K562 (cell line): ENCODE data around the gene TYW1. TPM values are rescaled to one million over a fixed set of nuclear protein-coding genes. Genes with fewer than 3 reads are reported as not detected.
A peak's percentile ranks its signal among the peaks of the same experiment; 100 is the strongest.

Experiments
- ATAC-seq: fragments of 200-7000 bp; cut with Tn5 transposase; 3 replicates; pipeline ENCODE4 v1.9.1; 2020; ENCODE audit warnings: moderate library complexity
- BruUV-seq: library from RNA; stranded (reverse); fragments of 400-500 nt; replicated peaks from 2 replicates; lab custom pipeline; 2021; lab: Mats Ljungman, UMichigan
- CTCF ChIA-PET: fragments of 300-600 bp; formaldehyde crosslinking; extraction: SDS; loops from one replicate; lab custom pipeline; 2021; ENCODE audit warnings: low intra/inter-chr PET ratio; lab: Yijun Ruan, JAX
- POLR2A ChIA-PET: fragments of 300-600, 350-650 bp; sonication (Branson Sonifier 250); formaldehyde crosslinking; extraction: SDS; loops from one replicate; lab custom pipeline; 2021; ENCODE audit warnings: antibody characterized with exemption, inconsistent platforms; lab: Yijun Ruan, JAX
- DNase-seq, 4 experiments: peaks; one replicate each; pipeline versions ENCODE4 v3.0.0 to v3.0.0-alpha.2; 2011 to 2018; ENCODE audit warnings: low spot score in 3 of 4, mixed read lengths in 3 of 4; ENCODE audit errors: extremely low read depth in 1 of 4
- FAIRE-seq: peaks from 2 replicates; lab custom pipeline; 2011; peaks lifted over from hg19 to GRCh38; lab: Jason Lieb, UNC
- H2AFZ ChIP-seq: 2 replicates; pipeline ENCODE4 v1.6.0; 2011; ENCODE audit warnings: low read depth, low read length, control low read depth, inconsistent platforms
- H3K27ac ChIP-seq: fragments of 200-600 bp; 3 replicates; pipeline ENCODE4 v1.8.0; 2011; ENCODE audit warnings: low read depth, mild to moderate bottlenecking, control low read depth, inconsistent platforms, low read length, moderate library complexity, mixed read lengths; ENCODE audit errors: extremely low read depth
- H3K27me3 ChIP-seq, 2 experiments: fragments of 300-600 bp in 1 of 2; 2 replicates in 1 of 2; 3 replicates in 1 of 2; pipeline versions ENCODE4 v1.6.0 to v1.8.0; 2011; ENCODE audit warnings: inconsistent platforms in 2 of 2, low read length in 2 of 2, mild to moderate bottlenecking in 1 of 2, mixed read lengths in 1 of 2, moderate library complexity in 1 of 2; ENCODE audit not compliant: control insufficient read depth in 2 of 2, insufficient read depth in 2 of 2
- H3K36me3 ChIP-seq: fragments of 300-600 bp; 3 replicates; pipeline ENCODE4 v1.8.0; 2011; ENCODE audit warnings: mild to moderate bottlenecking, low read length, inconsistent platforms; ENCODE audit not compliant: control insufficient read depth, insufficient read depth
- H3K4me1 ChIP-seq, 2 experiments: fragments of 200-600 bp in 1 of 2; replicated peaks in 1 of 2; 2 replicates in 1 of 2; 3 replicates in 1 of 2; pipeline versions ENCODE4 v1.5.1 to v1.8.0; 2011; ENCODE audit warnings: inconsistent platforms in 2 of 2, low read length in 2 of 2, mild to moderate bottlenecking in 1 of 2, mixed read lengths in 1 of 2, moderate library complexity in 1 of 2; ENCODE audit not compliant: control insufficient read depth in 2 of 2, insufficient read depth in 2 of 2
- H3K4me2 ChIP-seq: 2 replicates; pipeline ENCODE4 v1.6.1; 2011; ENCODE audit warnings: low read length, control low read depth, inconsistent platforms, mixed read lengths; ENCODE audit not compliant: insufficient read depth
- H3K4me3 ChIP-seq: fragments of 200-600 bp; sonication (generic), shearing (Covaris generic); 2 replicates; pipeline ENCODE4 v1.5.1; 2016; ENCODE audit warnings: control low read depth, inconsistent platforms
- H3K79me2 ChIP-seq: fragments of 200-600 bp; 3 replicates; pipeline ENCODE4 v1.8.0; 2011; ENCODE audit warnings: low read length, inconsistent platforms; ENCODE audit not compliant: control insufficient read depth, insufficient read depth
- H3K9ac ChIP-seq, 2 experiments: 2 replicates each; pipeline versions ENCODE4 v1.6.0 to v1.6.1; 2011; ENCODE audit warnings: low read depth in 2 of 2, low read length in 2 of 2, control low read depth in 1 of 2, inconsistent platforms in 1 of 2, mild to moderate bottlenecking in 1 of 2, mixed read lengths in 1 of 2; ENCODE audit not compliant: insufficient read depth in 1 of 2
- H3K9me1 ChIP-seq: one replicate; pipeline ENCODE4 v1.6.0; 2011; ENCODE audit warnings: inconsistent platforms, mild to moderate bottlenecking, low read length, moderate library complexity; ENCODE audit not compliant: control insufficient read depth, insufficient read depth
- H3K9me3 ChIP-seq: replicated peaks from 2 replicates; pipeline ENCODE4 v1.5.1; 2011; ENCODE audit warnings: low read depth, low read length, inconsistent platforms; ENCODE audit not compliant: control insufficient read depth, insufficient read depth
- H4K20me1 ChIP-seq: replicated peaks from 2 replicates; pipeline ENCODE4 v1.6.1; 2011; ENCODE audit warnings: low read length, inconsistent platforms, mixed read lengths; ENCODE audit not compliant: control insufficient read depth, insufficient read depth
- BDP1 ChIP-seq: IDR thresholded peaks from 3 replicates; pipeline ENCODE4 v1.6.1; 2011; ENCODE audit not compliant: insufficient read length, insufficient read depth
- CBX5 ChIP-seq: IDR thresholded peaks from 2 replicates; pipeline ENCODE4 v1.6.1; 2014; ENCODE audit warnings: low read depth, borderline replicate concordance
- CHD2 ChIP-seq: IDR thresholded peaks from 2 replicates; pipeline ENCODE4 v1.6.1; 2011; ENCODE audit warnings: low read depth, low read length
- CTBP1 ChIP-seq: fragments of 450-650 bp; IDR thresholded peaks from 2 replicates; pipeline ENCODE4 v1.6.1; 2016; ENCODE audit warnings: borderline replicate concordance
- DACH1 ChIP-seq: fragments of 450-650 bp; IDR thresholded peaks from 2 replicates; pipeline ENCODE4 v1.6.1; 2018; ENCODE audit not compliant: partially characterized antibody
- FOSL1 ChIP-seq: fragments of 200-800 bp; sonication (Bioruptor generic); conservative IDR thresholded peaks from 2 replicates; pipeline ENCODE4 v1.6.1; 2016; ENCODE audit warnings: missing genetic modification characterization, missing compliant biosample characterization
- GATA2 ChIP-seq: sonication (generic); formaldehyde crosslinking; IDR thresholded peaks from 2 replicates; pipeline ENCODE4 v1.4.0; 2020; ENCODE audit warnings: mild to moderate bottlenecking, missing genetic modification reagents
- MTA2 ChIP-seq: fragments of 450-650 bp; IDR thresholded peaks from 2 replicates; pipeline ENCODE4 v1.6.1; 2016; ENCODE audit warnings: low read depth
- POLR2G ChIP-seq: fragments of 200-400 bp; formaldehyde crosslinking; IDR thresholded peaks from 2 replicates; pipeline ENCODE4 v1.6.1; 2017; ENCODE audit warnings: low read depth, mild to moderate bottlenecking, antibody characterized with exemption, low read length, moderate library complexity
- SIRT6 ChIP-seq: IDR thresholded peaks from one replicate; pipeline ENCODE4 v1.6.1; 2012; ENCODE audit warnings: low read depth, mild to moderate bottlenecking, control low read depth, inconsistent platforms, low read length, moderate library complexity
- SLC30A9 ChIP-seq: fragments of 250-450 bp; sonication (Bioruptor Pico); IDR thresholded peaks from 2 replicates; pipeline ENCODE4 v1.8.0; 2022; ENCODE audit warnings: mild to moderate bottlenecking, moderate library complexity
- ZNF695 ChIP-seq: fragments of 450-650 bp; formaldehyde crosslinking; IDR thresholded peaks from 2 replicates; pipeline ENCODE4 v1.4.0; 2020; ENCODE audit warnings: mild to moderate bottlenecking, moderate library complexity
- WGBS: fragments of 100-300 bp; shearing (Covaris generic); methylation state at CpG from one replicate; pipeline ENCODE4 v1.1.6; 2016; ENCODE audit warnings: low coverage, mixed read lengths; ENCODE audit not compliant: insufficient coverage; ENCODE audit errors: missing lambda C conversion rate; 5-methylcytosine and 5-hydroxymethylcytosine counted together
- in situ Hi-C: fragments of 300-500 bp; cut with MboI; formaldehyde crosslinking; loops from 4 replicates; pipeline ENCODE4 v1.15.0; 2018; ENCODE audit warnings: inconsistent platforms, mixed read lengths
- intact Hi-C: fragments of 100-400 bp; cut with micrococcal nuclease; formaldehyde crosslinking; loops from 2 replicates; pipeline ENCODE4 v1.14.2; 2022
- polyA plus RNA-seq, 8 experiments: library from polyadenylated mRNA; depleted of rRNA in 4 of 8; stranded (reverse) in 5 of 8; unstranded in 3 of 8; fragments of >200 nt; fragmentation: Nextera tagmentation in 2 of 8; fragmentation: Illumina TruSeq in 1 of 8; extraction: Ambion mirVana in 2 of 8; extraction: Trizol in 1 of 8; gene quantifications; 2 replicates each; pipeline versions ENCODE4 v1.2.1 to v1.2.3, GENCODE V29; 2011 to 2014; ENCODE audit warnings: inconsistent platforms in 1 of 8, missing spikeins in 1 of 8
- total RNA-seq, 7 experiments: library from RNA; depleted of rRNA in 6 of 7; stranded (reverse); fragments of >200 nt in 6 of 7; fragmentation: Illumina TruSeq in 2 of 7; extraction: Trizol in 2 of 7; gene quantifications; 2 replicates each; pipeline versions ENCODE4 v1.2.1 to v1.2.3, GENCODE V29; 2011 to 2021; ENCODE audit warnings: low replicate concordance in 1 of 7
- TF ChIP-seq, protein P1 (sequence below), 2 experiments: fragments of 450-650 bp; IDR thresholded peaks; 2 replicates each; pipeline ENCODE4 v1.6.1; 2016

Gene TYW1
- total and polyA plus RNA-seq, 9 of the 15 experiments (the other 6 are each of a cell fraction or from before 2014, with no cell fraction given) = 17.4 to 32.0 (median 26.2) TPM

DNA sequence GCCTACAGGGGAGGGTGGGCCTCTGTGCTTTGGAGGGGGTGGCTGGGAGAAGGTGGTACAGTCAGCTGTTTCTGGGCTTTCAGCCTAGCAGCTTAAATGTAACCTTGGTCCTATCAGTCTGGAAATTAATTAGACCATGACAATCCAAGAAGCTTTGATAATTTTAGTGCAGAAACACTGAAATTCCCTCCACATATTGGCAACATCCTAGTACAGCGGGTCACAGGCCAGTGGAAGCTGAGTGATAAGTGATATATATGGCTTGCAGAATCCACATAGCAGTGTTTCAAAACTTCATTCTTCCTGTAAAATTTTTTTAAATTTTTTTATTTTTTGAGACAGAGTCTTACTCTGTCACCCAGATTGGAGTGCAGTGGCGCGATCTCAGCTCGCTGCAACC lies 212.6 kb downstream of the TYW1 start:
- ChIA-PET CTCF (no interaction called here), POLR2A (interaction anchor here (0.6 kb wide), 2 partner anchors 56 to 144 kb away, joined by 3 read pairs; no protein-coding TSS in a partner anchor)
- H3K36me3 ChIP-seq = peaks cover 6% of the 10 kb centered on the region; the same call in 2 of the 3 replicates
- BruUV-seq = no TSS peak
- intact Hi-C loops = no loop called here
- H3K27ac ChIP-seq = no peak overlapping the region
- H3K9ac ChIP-seq = no peak overlapping the region
- H3K4me1 ChIP-seq = no peaks in the 10 kb centered on the region
- FAIRE-seq = no peak
- in situ Hi-C loops = no loop called here
- H3K9me3 ChIP-seq = no peaks in the 10 kb centered on the region
- no peak overlapping the region for H2AFZ ChIP-seq
- no peak for ATAC-seq
- no peaks in the 10 kb centered on the region for H3K9me1 ChIP-seq
- TF ChIP-seq GATA2 (CRISPR knock-in tag) (no peak), POLR2G (no peak), CHD2 (no peak)
- no peak overlapping the region for H3K4me2 ChIP-seq
- H3K27me3 ChIP-seq = no peaks in the 10 kb centered on the region
- WGBS = 94% methylated on average over 4 of the region's 4 CpGs
- H4K20me1 ChIP-seq = no peaks in the 10 kb centered on the region
- no peak overlapping the region for H3K4me3 ChIP-seq
- DNase-seq = no peak
- H3K79me2 ChIP-seq = no peaks in the 10 kb centered on the region

DNA sequence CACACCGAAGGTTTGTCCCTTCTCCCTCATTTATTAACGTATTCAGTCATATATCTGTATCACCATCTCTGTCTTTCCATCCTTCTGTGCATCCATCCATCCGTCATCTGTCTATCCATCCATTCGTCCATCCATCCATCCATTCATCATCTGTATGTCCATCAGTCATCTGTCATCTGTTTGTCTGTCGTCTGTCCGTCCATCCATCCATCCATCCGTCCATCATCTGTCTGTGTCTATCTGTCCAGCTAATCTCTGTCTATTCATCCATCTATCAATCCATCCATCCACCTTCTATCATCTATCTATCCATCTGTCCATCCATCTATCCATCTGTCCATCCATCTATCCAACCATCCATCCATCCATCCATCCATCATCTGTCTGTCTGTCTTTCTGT lies 213.9 kb downstream of the TYW1 start:
- no peak for FAIRE-seq
- no peak for TF ChIP-seq MTA2
- TF ChIP-seq FOSL1 (tag) = no peak
- TF ChIP-seq CBX5 = 0 out of 2 replicates have a peak, but pooled peaks have one; percentile 39
- no peak for TF ChIP-seq ZNF695 (CRISPR knock-in tag)
- TF ChIP-seq DACH1 = peak; percentile 16
- TF ChIP-seq BDP1 = no peak
- peak; percentile 15; the same call in 1 of the 2 replicates for TF ChIP-seq CTBP1
- no peak for TF ChIP-seq SLC30A9 (CRISPR knock-in tag)
- no peak for TF ChIP-seq SIRT6
- TF ChIP-seq, protein P1, sequence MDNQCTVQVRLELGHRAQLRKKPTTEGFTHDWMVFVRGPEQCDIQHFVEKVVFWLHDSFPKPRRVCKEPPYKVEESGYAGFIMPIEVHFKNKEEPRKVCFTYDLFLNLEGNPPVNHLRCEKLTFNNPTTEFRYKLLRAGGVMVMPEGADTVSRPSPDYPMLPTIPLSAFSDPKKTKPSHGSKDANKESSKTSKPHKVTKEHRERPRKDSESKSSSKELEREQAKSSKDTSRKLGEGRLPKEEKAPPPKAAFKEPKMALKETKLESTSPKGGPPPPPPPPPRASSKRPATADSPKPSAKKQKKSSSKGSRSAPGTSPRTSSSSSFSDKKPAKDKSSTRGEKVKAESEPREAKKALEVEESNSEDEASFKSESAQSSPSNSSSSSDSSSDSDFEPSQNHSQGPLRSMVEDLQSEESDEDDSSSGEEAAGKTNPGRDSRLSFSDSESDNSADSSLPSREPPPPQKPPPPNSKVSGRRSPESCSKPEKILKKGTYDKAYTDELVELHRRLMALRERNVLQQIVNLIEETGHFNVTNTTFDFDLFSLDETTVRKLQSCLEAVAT (IDR thresholded peaks at IDR 0.05) = peak in 1 of 2 experiments; percentile 79; a peak in 1 of 4 replicates

More for the DNA sequence above, 213.9 kb downstream of the TYW1 start:
- 89% methylated on average over 7 of the region's 7 CpGs for WGBS
- intact Hi-C loops (no loop called here), in situ Hi-C loops (no loop called here)
- H4K20me1 ChIP-seq = no peaks in the 10 kb centered on the region
- BruUV-seq = no TSS peak
- H3K4me3 ChIP-seq = no peak overlapping the region
- H3K79me2 ChIP-seq = no peaks in the 10 kb centered on the region
- H3K4me2 ChIP-seq = no peak overlapping the region
- CTCF ChIA-PET = no interaction called here
- no peaks in the 10 kb centered on the region for H3K9me3 ChIP-seq
- H3K9me1 ChIP-seq = no peaks in the 10 kb centered on the region
- H2AFZ ChIP-seq = no peak overlapping the region
- peaks cover 6% of the 10 kb centered on the region; the same call in 2 of the 3 replicates for H3K36me3 ChIP-seq
- no peaks in the 10 kb centered on the region for H3K27me3 ChIP-seq
- DNase-seq (no peak), ATAC-seq (no peak)
- H3K4me1 ChIP-seq = no peaks in the 10 kb centered on the region
- POLR2A ChIA-PET = no interaction called here
- H3K9ac ChIP-seq = no peak overlapping the region
- H3K27ac ChIP-seq = no peak overlapping the region
